Endothelial cell of umbilical vein (primary cell): ENCODE measurements around the gene COL23A1. TPM values are rescaled to one million over a fixed set of nuclear protein-coding genes. Genes with fewer than 3 reads are reported as not detected.

Source experiments
- BruUV-seq: library from RNA; stranded (reverse); fragments of 400-500 nt; replicated peaks from 2 replicates; lab custom pipeline; 2021; lab: Mats Ljungman, UMichigan
- CTCF ChIA-PET: fragments of 300-600, 350-600 bp; sonication (Branson Sonifier 250); formaldehyde crosslinking; loops from one replicate; lab custom pipeline; 2021; ENCODE audit warnings: antibody characterized with exemption, inconsistent platforms; lab: Charles Lee
- POLR2A ChIA-PET: fragments of 300-600, 350-600 bp; sonication (Branson Sonifier 250); formaldehyde crosslinking; loops from one replicate; lab custom pipeline; 2021; ENCODE audit warnings: antibody characterized with exemption, inconsistent platforms; lab: Charles Lee
- DNase-seq: peaks from one replicate; pipeline ENCODE4 v3.0.0-alpha.2; 2011; ENCODE audit warnings: low read depth, low spot score
- FAIRE-seq: peaks from 2 replicates; lab custom pipeline; 2011; peaks lifted over from hg19 to GRCh38; lab: Jason Lieb, UNC
- H2AFZ ChIP-seq: 2 replicates; pipeline ENCODE4 v1.6.0; 2012; ENCODE audit warnings: low read depth, low read length, control low read depth, inconsistent platforms
- H3K27ac ChIP-seq: 2 replicates; pipeline ENCODE4 v1.5.1; 2011; ENCODE audit warnings: low read depth, mild to moderate bottlenecking, control low read depth, low read length, moderate library complexity; ENCODE audit not compliant: insufficient read depth
- H3K27me3 ChIP-seq, 2 experiments: 2 replicates each; pipeline versions ENCODE4 v1.6.0 to v1.6.1; 2011; ENCODE audit warnings: low read length in 2 of 2, mixed read lengths in 1 of 2; ENCODE audit not compliant: control insufficient read depth in 2 of 2, insufficient read depth in 2 of 2
- H3K36me3 ChIP-seq, 2 experiments: 2 replicates in 1 of 2; 3 replicates in 1 of 2; pipeline ENCODE4 v1.5.1; 2011; ENCODE audit warnings: low read length in 2 of 2, mild to moderate bottlenecking in 1 of 2, moderate library complexity in 1 of 2; ENCODE audit not compliant: control insufficient read depth in 2 of 2, insufficient read depth in 2 of 2; ENCODE audit errors: extremely low read depth in 1 of 2
- H3K4me1 ChIP-seq: 3 replicates; pipeline ENCODE4 v1.5.1; 2011; ENCODE audit warnings: mild to moderate bottlenecking, low read length; ENCODE audit not compliant: control insufficient read depth, insufficient read depth; ENCODE audit errors: extremely low read depth
- H3K4me2 ChIP-seq: 2 replicates; pipeline ENCODE4 v1.6.1; 2011; ENCODE audit warnings: low read length, control low read depth, mixed read lengths; ENCODE audit not compliant: insufficient read depth
- H3K4me3 ChIP-seq, 3 experiments: fragments of 200-600 bp in 1 of 3; sonication (generic), shearing (Covaris generic) in 1 of 3; replicated peaks in 1 of 3; 2 replicates each; pipeline ENCODE4 v1.5.1; 2011 to 2016; ENCODE audit warnings: control low read depth in 3 of 3, low read length in 3 of 3, mild to moderate bottlenecking in 2 of 3, inconsistent platforms in 1 of 3, low read depth in 1 of 3, moderate library complexity in 1 of 3; ENCODE audit not compliant: insufficient read depth in 1 of 3
- H3K79me2 ChIP-seq: 2 replicates; pipeline ENCODE4 v1.6.0; 2012; ENCODE audit warnings: low read length, inconsistent platforms; ENCODE audit not compliant: control insufficient read depth, insufficient read depth
- H3K9ac ChIP-seq: replicated peaks from 2 replicates; pipeline ENCODE3; 2011; ENCODE audit warnings: low read length, control low read depth; ENCODE audit not compliant: insufficient read depth; ENCODE audit errors: extremely low read depth
- H3K9me1 ChIP-seq: replicated peaks from 3 replicates; pipeline ENCODE4 v1.6.0; 2011; ENCODE audit warnings: mild to moderate bottlenecking, low read length; ENCODE audit not compliant: control insufficient read depth, insufficient read depth; ENCODE audit errors: extremely low read depth
- H3K9me3 ChIP-seq: replicated peaks from 2 replicates; pipeline ENCODE4 v1.5.1; 2012; ENCODE audit warnings: low read length, inconsistent platforms; ENCODE audit not compliant: control insufficient read depth, insufficient read depth
- H4K20me1 ChIP-seq: replicated peaks from 2 replicates; pipeline ENCODE3; 2011; ENCODE audit warnings: mild to moderate bottlenecking, low read length; ENCODE audit not compliant: control insufficient read depth, insufficient read depth; ENCODE audit errors: extremely low read depth
- CTCF ChIP-seq, 2 donors: IDR thresholded peaks; 1 replicate in 1 of 2; 2 replicates in 1 of 2; pipeline ENCODE4 v1.5.1; 2011; ENCODE audit warnings: low read length in 2 of 2, mild to moderate bottlenecking in 2 of 2, moderate library complexity in 2 of 2, control low read depth in 1 of 2, inconsistent platforms in 1 of 2, low read depth in 1 of 2; ENCODE audit not compliant: insufficient read depth in 1 of 2; ENCODE audit errors: extremely low read depth in 1 of 2
- EZH2 ChIP-seq: IDR thresholded peaks from 2 replicates; pipeline ENCODE4 v1.6.1; 2012; ENCODE audit warnings: borderline replicate concordance, low read depth, mild to moderate bottlenecking, moderate library complexity, low read length, inconsistent platforms; ENCODE audit not compliant: severe bottlenecking
- FOS ChIP-seq: IDR thresholded peaks from 2 replicates; pipeline ENCODE4 v1.6.1; 2011; ENCODE audit warnings: mild to moderate bottlenecking, low read length, moderate library complexity, borderline replicate concordance; ENCODE audit not compliant: insufficient read depth
- GATA2 ChIP-seq: IDR thresholded peaks from 2 replicates; pipeline ENCODE4 v1.7.0; 2011; ENCODE audit warnings: low read depth, mild to moderate bottlenecking, moderate library complexity, mixed read lengths, low read length; ENCODE audit not compliant: insufficient read length, insufficient read depth
- JUN ChIP-seq: IDR thresholded peaks from 2 replicates; pipeline ENCODE4 v1.6.1; 2011; ENCODE audit warnings: borderline replicate concordance, low read depth; ENCODE audit not compliant: insufficient read length, insufficient read depth
- MAX ChIP-seq: IDR thresholded peaks from 2 replicates; pipeline ENCODE4 v1.6.1; 2011; ENCODE audit not compliant: insufficient read depth, insufficient read length
- MYC ChIP-seq: IDR thresholded peaks from one replicate; pipeline ENCODE4 v1.6.1; 2011; ENCODE audit warnings: mild to moderate bottlenecking, low read depth, low read length
- POLR2A ChIP-seq: IDR thresholded peaks from 2 replicates; pipeline ENCODE4 v1.6.1; 2012; ENCODE audit warnings: low read depth, mild to moderate bottlenecking, control low read depth, low read length
- POLR2AphosphoS5 ChIP-seq: IDR thresholded peaks from 2 replicates; pipeline ENCODE4 v1.6.1; 2012; ENCODE audit warnings: low read depth, mild to moderate bottlenecking, control low read depth, low read length, moderate library complexity; ENCODE audit not compliant: insufficient read depth
- dilution Hi-C: fragments of 300-500 bp; cut with MboI; formaldehyde crosslinking; loops from one replicate; pipeline ENCODE4 v1.15.0; 2019; ENCODE audit warnings: low sequenced_read_pairs; ENCODE audit not compliant: extremely low pct_ligation_motif_present
- intact Hi-C: fragments of 100-400 bp; cut with micrococcal nuclease; formaldehyde crosslinking; loops from one replicate; pipeline ENCODE4 v1.10.0; 2022
- polyA plus RNA-seq, 4 experiments: library from polyadenylated mRNA; depleted of rRNA in 3 of 4; stranded (reverse) in 3 of 4; unstranded in 1 of 4; fragments of >200 nt; gene quantifications; 2 replicates each; pipeline versions ENCODE4 v1.2.1 to v1.2.3, GENCODE V29; 2011 to 2012; ENCODE audit warnings: missing spikeins in 1 of 4
- total RNA-seq: library from RNA; stranded (reverse); gene quantifications from 2 replicates; pipeline ENCODE4 v1.2.3, GENCODE V29; 2021

Gene COL23A1
- total and polyA plus RNA-seq, 2 donors (not counting 3 experiments of a cell fraction or from before 2014, with no cell fraction given): not detected

GRCh38 chr5:178192244-178192643 is 397.9 kb downstream of the COL23A1 start:
- no peak overlapping the region for H3K4me3 ChIP-seq
- H3K9ac ChIP-seq: no peak overlapping the region
- dilution Hi-C loops: no loop called here
- no peaks in the 10 kb centered on the region for H3K36me3 ChIP-seq
- no peak overlapping the region for H3K27ac ChIP-seq
- no peak overlapping the region for H3K4me2 ChIP-seq
- no peak for TF ChIP-seq POLR2AphosphoS5
- TF ChIP-seq EZH2: no peak
- TF ChIP-seq MYC: no peak
- TF ChIP-seq POLR2A: no peak
- no peak for TF ChIP-seq JUN
- TF ChIP-seq CTCF (IDR thresholded peaks at IDR 0.05; ENCODE audit: extremely low read depth in 1 of 2, insufficient read depth in 1 of 2, low read depth in 1 of 2, low read length in 2 of 2): no peak
- no peak for TF ChIP-seq GATA2
- no peak for TF ChIP-seq MAX
- TF ChIP-seq FOS: no peak
- no peaks in the 10 kb centered on the region for H3K4me1 ChIP-seq
- H3K27me3 ChIP-seq: peaks cover 3 to 12% of the 10 kb centered on the region in 2 experiments
- H3K9me3 ChIP-seq: no peaks in the 10 kb centered on the region
- no peaks in the 10 kb centered on the region for H3K9me1 ChIP-seq
- no peaks in the 10 kb centered on the region for H3K79me2 ChIP-seq
- no peak overlapping the region for H2AFZ ChIP-seq
- intact Hi-C loops: no loop called here
- POLR2A ChIA-PET: no interaction called here
- DNase-seq: no peak
- no peaks in the 10 kb centered on the region for H4K20me1 ChIP-seq
- CTCF ChIA-PET: interaction anchor here (0.9 kb wide), 1 partner anchor 9 kb away, joined by 3 read pairs; no protein-coding TSS in a partner anchor
- BruUV-seq: no TSS peak
- no peak for FAIRE-seq
